ENCODE data around the gene CDIP1. TPM values are rescaled to one million over a fixed set of nuclear protein-coding genes. Genes with fewer than 3 reads are reported as not detected.

CDIP1 gene
- total and polyA plus RNA-seq, 10 of the 15 experiments (the other 5 are each of a cell fraction or from before 2014, with no cell fraction given): 6.1 to 32.4 (median 13.6) TPM

- TF ChIP-seq, protein P1, sequence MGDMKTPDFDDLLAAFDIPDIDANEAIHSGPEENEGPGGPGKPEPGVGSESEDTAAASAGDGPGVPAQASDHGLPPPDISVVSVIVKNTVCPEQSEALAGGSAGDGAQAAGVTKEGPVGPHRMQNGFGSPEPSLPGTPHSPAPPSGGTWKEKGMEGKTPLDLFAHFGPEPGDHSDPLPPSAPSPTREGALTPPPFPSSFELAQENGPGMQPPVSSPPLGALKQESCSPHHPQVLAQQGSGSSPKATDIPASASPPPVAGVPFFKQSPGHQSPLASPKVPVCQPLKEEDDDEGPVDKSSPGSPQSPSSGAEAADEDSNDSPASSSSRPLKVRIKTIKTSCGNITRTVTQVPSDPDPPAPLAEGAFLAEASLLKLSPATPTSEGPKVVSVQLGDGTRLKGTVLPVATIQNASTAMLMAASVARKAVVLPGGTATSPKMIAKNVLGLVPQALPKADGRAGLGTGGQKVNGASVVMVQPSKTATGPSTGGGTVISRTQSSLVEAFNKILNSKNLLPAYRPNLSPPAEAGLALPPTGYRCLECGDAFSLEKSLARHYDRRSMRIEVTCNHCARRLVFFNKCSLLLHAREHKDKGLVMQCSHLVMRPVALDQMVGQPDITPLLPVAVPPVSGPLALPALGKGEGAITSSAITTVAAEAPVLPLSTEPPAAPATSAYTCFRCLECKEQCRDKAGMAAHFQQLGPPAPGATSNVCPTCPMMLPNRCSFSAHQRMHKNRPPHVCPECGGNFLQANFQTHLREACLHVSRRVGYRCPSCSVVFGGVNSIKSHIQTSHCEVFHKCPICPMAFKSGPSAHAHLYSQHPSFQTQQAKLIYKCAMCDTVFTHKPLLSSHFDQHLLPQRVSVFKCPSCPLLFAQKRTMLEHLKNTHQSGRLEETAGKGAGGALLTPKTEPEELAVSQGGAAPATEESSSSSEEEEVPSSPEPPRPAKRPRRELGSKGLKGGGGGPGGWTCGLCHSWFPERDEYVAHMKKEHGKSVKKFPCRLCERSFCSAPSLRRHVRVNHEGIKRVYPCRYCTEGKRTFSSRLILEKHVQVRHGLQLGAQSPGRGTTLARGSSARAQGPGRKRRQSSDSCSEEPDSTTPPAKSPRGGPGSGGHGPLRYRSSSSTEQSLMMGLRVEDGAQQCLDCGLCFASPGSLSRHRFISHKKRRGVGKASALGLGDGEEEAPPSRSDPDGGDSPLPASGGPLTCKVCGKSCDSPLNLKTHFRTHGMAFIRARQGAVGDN (IDR thresholded peaks at IDR 0.05): peak; percentile 81
- peak; percentile 65 for TF ChIP-seq RELA (IDR thresholded peaks at IDR 0.05; ENCODE audit: borderline replicate concordance, partially characterized antibody)
- TF ChIP-seq, protein P2, sequence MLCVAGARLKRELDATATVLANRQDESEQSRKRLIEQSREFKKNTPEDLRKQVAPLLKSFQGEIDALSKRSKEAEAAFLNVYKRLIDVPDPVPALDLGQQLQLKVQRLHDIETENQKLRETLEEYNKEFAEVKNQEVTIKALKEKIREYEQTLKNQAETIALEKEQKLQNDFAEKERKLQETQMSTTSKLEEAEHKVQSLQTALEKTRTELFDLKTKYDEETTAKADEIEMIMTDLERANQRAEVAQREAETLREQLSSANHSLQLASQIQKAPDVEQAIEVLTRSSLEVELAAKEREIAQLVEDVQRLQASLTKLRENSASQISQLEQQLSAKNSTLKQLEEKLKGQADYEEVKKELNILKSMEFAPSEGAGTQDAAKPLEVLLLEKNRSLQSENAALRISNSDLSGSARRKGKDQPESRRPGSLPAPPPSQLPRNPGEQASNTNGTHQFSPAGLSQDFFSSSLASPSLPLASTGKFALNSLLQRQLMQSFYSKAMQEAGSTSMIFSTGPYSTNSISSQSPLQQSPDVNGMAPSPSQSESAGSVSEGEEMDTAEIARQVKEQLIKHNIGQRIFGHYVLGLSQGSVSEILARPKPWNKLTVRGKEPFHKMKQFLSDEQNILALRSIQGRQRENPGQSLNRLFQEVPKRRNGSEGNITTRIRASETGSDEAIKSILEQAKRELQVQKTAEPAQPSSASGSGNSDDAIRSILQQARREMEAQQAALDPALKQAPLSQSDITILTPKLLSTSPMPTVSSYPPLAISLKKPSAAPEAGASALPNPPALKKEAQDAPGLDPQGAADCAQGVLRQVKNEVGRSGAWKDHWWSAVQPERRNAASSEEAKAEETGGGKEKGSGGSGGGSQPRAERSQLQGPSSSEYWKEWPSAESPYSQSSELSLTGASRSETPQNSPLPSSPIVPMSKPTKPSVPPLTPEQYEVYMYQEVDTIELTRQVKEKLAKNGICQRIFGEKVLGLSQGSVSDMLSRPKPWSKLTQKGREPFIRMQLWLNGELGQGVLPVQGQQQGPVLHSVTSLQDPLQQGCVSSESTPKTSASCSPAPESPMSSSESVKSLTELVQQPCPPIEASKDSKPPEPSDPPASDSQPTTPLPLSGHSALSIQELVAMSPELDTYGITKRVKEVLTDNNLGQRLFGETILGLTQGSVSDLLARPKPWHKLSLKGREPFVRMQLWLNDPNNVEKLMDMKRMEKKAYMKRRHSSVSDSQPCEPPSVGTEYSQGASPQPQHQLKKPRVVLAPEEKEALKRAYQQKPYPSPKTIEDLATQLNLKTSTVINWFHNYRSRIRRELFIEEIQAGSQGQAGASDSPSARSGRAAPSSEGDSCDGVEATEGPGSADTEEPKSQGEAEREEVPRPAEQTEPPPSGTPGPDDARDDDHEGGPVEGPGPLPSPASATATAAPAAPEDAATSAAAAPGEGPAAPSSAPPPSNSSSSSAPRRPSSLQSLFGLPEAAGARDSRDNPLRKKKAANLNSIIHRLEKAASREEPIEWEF (IDR thresholded peaks at IDR 0.05; ENCODE audit: insufficient replicate concordance, low read depth, low read length): no peak
Measured at GRCh38 chr16:4474192-4474961, 64.2 kb downstream of the CDIP1 start, which contains the start of gene NMRAL1 (continued).

Measured in GM12878 (cell line).